GM18873 (cell line): ENCODE measurements around the gene TSPAN4.

ENCODE experiments used
- ATAC-seq: cut with Tn5 transposase; IDR thresholded peaks from one replicate; pipeline ENCODE4 v1.9.1; 2021; ENCODE audit warnings: mild to moderate bottlenecking, moderate library complexity, moderate number of reproducible peaks; ENCODE audit not compliant: unreplicated experiment, low FRiP score

TSPAN4 gene

GRCh38 chr11:833114-833791 is 9.4 kb upstream of the TSPAN4 start:
- no peak for ATAC-seq

- ATAC-seq: no peak
These were observed 8.8 kb upstream of the TSPAN4 start for GRCh38 chr11:833849-834311.

- no peak for ATAC-seq
These were observed 8.0 kb upstream of the TSPAN4 start for GRCh38 chr11:834371-835316.

- no peak for ATAC-seq
These were observed 6.4 kb upstream of the TSPAN4 start for GRCh38 chr11:836274-836673.

- no peak for ATAC-seq
These were observed 6.0 kb upstream of the TSPAN4 start for GRCh38 chr11:836700-837099.

GRCh38 chr11:837189-837989 is 5.3 kb upstream of the TSPAN4 start:
- no peak for ATAC-seq

- ATAC-seq: no peak
These were observed 4.7 kb upstream of the TSPAN4 start for GRCh38 chr11:837990-838307.

- ATAC-seq: no peak
These were observed 4.0 kb upstream of the TSPAN4 start for GRCh38 chr11:838441-839279.

- ATAC-seq: no peak
These were observed 3.4 kb upstream of the TSPAN4 start for GRCh38 chr11:839280-839623.

- ATAC-seq: no peak
These were observed 2.6 kb upstream of the TSPAN4 start for GRCh38 chr11:839875-840617.

- ATAC-seq: peak; percentile 6
These were observed 677 bp upstream of the TSPAN4 start for GRCh38 chr11:841981-842369.

- no peak for ATAC-seq
These were observed 558 bp downstream of the TSPAN4 start for GRCh38 chr11:843086-843734.

- ATAC-seq: no peak
These were observed 1.4 kb downstream of the TSPAN4 start for GRCh38 chr11:843818-844692.

- ATAC-seq: no peak
These were observed 2.3 kb downstream of the TSPAN4 start for GRCh38 chr11:844693-845644.

GRCh38 chr11:845872-846495 is 3.3 kb downstream of the TSPAN4 start:
- ATAC-seq: no peak

- no peak for ATAC-seq
These were observed 3.9 kb downstream of the TSPAN4 start for GRCh38 chr11:846496-847098.
